HG03439 (cell line): ENCODE measurements around the gene SDR39U1.

Experiments used
- ATAC-seq: cut with Tn5 transposase; IDR thresholded peaks from one replicate; pipeline ENCODE4 v1.9.1; 2021; ENCODE audit warnings: mild to moderate bottlenecking, moderate library complexity; ENCODE audit not compliant: unreplicated experiment

Gene SDR39U1

GRCh38 chr14:24430143-24430681, 12.4 kb downstream of the SDR39U1 start:
- ATAC-seq, result peak; percentile 61

GRCh38 chr14:24429395-24430142, 13.0 kb downstream of the SDR39U1 start, which contains the start of the genes CBLN3 and KHNYN:
Gene CBLN3, minus strand, starts transcription at chr14:24429668. Its CDS starts 614 bp downstream, at chr14:24429054.
Gene KHNYN, plus strand, starts transcription at chr14:24429954. Its CDS starts 777 bp downstream, at chr14:24430731.
- ATAC-seq, result peak; percentile 78

DNA sequence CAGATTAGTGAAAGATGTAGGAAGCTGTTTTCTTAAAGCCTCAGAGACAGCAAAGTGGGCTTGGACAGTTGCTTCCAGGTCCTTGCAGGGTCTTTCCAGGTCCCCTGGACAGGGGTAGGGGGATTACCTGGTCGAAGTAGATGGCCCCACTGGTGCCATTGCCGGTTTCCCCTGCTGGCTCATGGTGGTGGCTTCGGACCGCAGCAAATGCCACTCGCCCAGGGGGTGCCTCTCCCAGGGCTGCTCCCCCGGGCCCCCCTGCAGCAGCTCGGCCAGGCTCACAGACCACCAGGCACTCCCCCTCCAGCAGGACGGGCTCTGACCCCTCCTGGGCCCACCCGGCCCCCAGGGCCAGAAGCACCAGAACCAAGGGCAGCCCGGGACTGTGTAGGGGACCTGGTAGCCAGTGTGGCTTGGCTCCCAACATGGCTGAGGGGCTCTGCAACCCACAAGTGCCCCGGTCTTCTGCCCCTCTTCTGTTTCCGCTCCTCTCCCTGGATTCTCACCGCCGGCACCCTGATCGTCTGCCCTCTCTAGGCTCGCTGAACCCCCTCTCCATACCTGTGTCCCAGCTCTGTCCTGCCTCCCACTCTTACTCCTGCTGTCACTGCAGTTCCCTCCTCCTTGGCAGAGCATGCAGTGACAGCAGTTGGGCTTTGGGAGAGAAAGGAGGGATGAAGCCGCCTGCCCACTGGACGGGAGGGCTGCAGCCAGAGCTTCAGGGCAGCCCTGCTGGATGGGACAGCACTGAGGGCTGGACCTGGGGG, 13.8 kb downstream of the SDR39U1 start:
- no peak for ATAC-seq

DNA sequence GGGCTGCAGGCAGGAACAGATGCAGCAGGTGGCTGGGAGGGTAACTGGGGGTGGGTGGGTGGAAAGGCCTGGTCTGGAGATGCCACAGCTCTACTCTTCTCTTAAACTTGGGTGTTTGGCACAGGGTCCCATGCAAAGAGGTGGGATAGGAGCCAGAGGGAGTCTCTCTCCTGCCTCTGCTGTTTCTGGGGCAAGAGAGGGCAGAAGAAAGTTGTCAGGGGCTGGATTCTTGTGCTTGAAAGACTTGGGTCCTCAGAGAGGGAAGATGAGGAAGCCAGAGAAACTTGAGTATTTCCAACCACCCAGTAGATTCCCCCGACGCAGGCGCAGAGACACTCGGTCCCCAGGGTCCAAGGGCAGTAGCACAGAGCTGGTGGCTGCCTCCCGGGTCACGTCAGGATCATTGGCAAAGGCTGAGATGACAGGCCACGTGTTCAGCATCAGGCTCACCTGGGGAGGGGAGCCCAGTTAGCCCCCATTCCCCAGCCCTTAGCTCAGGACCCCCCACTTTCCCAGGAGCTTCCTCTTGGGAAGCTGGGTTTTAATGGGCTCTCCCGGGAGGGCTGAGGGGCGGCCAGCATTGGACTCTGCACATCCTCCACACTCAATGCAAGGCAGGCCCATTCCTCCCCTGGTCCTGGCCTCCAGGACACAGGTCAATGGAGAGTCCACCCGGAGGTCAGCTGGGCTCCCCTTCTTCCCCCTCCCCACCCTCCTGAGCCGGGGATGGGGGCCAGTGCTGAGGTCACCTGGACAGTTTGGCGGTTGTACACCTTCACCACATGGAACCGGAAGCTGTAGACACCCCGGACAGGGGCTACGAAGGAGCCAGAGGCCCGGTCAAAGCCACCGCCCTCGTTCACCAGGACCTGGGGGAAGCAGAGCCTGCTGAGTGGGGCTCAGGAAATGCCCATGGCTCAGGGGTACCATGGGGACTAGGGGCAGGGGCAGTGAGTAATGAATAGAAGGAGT, 14.8 kb downstream of the SDR39U1 start:
- no peak for ATAC-seq

DNA sequence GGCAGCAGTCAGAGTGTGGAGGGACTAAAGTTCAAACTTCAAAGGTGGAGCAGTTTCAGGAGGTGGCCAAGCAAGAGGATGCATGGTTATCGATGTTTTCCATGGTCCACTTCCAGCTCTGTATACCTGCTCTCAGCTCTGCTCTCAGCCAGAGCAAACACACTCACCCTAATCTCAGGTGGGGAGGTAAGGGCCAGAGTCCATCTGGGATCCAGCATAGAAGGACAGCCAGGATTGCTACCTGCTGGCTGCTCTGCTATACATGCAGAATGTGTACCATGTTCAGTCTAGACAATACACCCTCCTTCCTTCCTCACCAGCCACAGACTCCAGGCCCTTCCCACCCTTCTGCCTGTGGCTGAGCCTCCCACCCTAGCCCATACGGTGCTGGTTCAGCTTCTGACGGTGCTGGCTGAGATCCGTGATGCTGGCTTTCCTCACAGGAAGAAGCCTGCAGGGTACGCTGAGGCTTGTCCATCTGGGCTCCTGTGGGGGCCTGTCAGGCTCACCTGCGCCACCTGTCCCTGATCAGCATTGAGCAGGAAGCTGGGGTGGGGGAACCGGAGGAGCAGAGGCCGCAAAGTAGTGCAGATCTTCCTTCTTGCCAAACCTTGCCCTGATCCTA, 15.6 kb downstream of the SDR39U1 start:
- ATAC-seq, result no peak

- no peak for ATAC-seq
Measured at GRCh38 chr14:24426150-24426911, 16.2 kb downstream of the SDR39U1 start.

DNA sequence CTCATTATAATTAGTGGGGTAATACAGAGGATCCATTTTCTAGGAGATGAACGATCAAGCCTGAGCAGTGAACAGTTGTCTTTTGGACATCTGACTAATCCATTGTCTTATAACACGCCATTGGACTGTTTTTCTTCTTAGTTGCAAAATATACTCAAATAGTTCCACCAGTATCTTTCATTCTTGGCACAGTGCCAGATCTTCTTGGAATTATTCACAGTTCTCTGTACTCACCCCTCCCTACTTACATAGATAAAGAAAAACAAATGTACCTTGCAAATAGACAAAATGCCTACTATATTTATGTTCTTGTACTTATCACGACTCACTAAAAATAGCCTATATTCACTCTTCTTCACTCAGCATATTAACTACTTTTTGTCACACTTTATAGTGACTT, 16.9 kb downstream of the SDR39U1 start:
- ATAC-seq, result no peak

DNA sequence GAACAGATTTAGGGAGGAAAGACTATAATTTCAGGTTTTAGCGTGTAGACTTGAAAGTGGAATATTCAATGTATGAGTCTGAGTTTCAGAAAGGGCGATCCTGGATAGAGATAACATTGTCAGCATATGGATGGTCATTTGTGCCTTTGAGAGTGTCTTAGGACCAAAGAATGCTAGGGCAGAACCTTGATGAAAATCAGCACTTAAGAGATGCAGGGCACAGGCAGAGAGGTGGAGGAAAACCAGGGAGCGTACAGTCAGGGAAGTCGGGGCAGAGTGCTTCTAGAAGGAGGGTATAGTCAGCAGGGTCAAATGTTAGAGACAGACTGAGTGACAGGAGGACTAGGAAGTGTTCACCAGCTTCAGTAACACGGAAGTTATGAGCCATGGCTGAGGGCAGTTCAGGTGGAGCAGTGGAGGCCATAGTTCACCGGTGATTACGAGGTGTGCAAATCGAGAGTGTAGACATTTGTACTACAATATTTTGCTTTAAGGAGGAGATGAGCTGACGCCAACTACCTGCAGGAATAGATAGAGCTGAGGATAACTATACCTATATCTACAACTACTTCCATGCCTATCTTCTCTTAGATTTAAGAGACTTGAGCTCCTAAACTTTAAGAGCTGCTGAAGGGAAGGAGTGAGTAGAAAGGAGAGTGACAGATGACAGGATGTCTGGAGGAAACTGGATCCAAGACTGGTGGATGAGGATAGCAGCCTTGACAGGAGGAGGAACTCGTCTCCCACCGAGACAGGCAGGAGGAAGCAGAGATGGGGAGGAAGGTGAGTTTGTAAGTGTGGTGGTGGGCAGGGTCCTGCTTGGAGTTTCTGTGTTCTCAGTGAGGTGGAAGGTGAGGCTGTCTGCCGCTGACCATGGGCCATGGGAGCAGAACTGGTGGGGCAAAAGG, 19.6 kb downstream of the SDR39U1 start:
- ATAC-seq, result no peak

DNA sequence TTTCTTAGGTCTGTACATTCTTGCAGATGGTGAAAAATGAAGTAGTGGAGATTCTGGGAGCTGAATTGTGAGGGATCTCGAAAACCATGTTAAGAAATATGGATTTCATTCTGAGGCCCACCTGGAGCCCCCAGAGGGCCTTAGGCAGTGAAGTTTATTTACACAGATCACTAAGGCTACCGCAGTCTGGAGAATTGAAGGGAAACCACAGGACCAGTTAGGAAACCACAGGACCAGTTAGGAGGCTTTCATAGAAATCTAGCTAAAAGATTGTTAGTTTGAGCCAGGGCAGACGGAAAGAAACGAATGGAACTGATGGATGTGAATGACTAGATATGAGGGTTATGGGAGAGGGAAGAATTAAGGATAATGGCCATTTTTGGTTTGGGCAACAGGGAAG, 20.3 kb downstream of the SDR39U1 start:
- ATAC-seq, result no peak

GRCh38 chr14:24418492-24418873, 24.1 kb downstream of the SDR39U1 start:
- ATAC-seq, result no peak

DNA sequence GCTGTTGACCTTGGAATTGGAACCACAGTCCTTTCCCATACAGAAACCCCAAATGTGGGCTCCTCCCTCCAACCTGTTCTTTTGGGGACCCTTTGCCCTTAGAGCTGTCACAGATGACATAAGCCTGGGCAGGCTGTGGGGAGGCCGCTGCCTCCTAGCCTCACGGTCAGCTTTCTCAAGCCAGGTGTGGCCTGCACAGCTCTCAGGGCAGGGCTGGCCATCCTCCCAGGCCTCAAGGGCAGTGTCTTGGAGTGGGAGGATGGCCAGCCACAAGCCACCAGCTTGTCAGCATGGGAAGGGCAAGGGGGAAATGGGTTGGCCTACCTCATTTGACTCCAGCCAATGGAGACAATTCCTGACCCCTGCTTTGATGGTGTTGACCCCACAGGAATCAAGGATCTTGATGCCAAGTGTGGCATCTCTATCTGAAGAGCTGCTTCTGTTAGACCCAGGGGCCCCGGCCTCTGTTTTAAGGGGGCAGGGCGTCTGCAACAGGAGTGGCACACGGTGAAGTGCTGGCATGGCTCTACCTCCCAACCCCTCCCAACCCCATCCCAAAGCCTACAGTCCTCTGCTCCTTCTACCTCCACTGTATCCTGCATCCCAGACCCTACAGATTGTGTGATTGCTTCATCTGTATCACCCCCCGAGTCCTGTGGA, 24.6 kb downstream of the SDR39U1 start:
- ATAC-seq, result no peak

DNA sequence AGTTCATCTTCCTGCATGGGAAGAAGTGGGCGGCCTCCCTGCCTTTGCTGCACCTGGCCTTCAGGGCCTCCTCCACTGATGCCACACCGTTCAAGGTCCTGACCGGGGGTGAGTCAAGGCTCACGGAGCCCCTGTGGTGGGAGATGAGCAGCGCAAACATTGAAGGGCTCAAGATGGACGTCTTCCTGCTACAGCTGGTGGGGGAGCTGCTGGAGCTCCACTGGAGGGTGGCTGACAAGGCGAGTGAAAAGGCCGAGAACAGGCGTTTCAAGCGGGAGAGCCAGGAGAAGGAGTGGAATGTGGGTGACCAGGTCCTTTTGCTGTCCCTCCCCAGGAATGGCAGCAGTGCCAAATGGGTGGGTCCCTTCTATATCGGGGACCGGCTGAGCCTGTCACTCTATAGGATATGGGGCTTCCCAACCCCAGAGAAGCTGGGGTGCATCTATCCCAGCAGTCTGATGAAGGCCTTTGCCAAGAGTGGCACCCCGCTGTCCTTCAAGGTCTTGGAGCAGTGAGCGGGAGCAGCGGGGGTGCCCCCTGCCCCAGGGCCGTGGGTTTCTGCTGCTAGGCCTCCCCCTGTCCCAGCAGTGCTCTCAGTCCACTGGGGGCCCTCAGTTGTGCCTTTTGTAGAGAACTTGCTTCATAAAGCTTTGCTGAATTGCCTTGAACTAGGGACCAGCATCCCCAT, 25.5 kb downstream of the SDR39U1 start:
- no peak for ATAC-seq

- no peak for ATAC-seq
Measured at GRCh38 chr14:24416254-24416931, 26.2 kb downstream of the SDR39U1 start.

DNA sequence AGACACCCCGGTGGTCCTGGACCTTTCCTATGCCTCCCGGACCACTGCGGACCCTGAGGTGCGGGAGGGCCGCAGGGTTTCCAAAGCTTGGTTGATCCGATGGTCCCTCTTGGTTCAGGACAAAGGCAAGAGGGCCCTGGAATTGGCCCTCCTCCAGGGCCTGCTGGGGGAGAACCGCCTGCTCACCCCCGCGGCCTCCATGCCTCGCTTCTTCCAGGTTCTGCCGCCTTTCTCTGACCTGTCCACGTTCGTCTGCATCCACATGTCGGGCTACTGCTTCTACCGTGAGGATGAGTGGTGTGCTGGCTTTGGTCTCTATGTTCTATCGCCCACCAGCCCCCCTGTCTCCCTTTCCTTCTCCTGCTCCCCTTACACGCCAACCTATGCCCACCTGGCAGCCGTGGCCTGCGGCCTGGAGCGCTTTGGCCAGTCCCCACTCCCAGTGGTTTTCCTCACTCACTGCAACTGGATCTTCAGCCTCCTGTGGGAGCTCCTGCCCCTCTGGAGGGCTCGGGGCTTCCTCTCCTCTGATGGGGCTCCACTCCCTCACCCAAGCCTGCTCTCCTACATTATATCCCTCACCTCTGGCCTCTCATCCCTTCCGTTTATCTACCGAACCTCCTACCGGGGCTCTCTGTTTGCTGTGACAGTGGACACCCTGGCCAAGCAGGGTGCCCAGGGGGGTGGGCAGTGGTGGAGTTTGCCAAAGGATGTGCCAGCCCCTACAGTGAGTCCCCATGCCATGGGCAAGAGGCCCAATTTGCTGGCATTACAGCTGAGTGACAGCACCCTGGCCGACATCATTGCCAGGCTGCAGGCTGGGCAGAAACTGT, 26.9 kb downstream of the SDR39U1 start:
- no peak for ATAC-seq

DNA sequence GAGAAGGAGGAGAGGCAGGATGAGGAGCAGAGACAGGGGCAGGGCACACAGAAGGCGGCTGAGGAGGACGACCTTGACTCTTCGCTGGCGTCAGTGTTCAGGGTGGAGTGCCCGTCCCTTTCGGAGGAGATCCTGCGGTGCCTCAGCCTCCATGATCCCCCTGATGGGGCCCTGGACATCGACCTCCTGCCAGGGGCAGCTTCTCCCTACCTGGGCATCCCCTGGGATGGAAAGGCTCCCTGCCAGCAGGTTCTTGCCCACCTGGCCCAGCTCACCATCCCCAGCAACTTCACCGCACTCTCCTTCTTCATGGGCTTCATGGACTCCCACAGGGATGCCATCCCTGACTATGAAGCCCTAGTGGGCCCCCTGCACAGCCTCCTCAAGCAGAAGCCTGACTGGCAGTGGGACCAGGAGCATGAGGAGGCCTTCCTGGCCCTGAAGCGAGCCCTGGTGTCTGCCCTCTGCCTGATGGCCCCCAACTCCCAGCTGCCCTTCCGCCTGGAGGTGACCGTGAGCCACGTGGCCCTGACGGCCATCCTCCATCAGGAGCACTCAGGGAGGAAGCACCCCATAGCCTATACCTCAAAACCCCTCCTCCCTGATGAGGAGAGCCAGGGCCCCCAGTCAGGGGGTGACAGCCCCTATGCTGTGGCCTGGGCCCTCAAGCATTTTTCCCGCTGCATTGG, 27.7 kb downstream of the SDR39U1 start:
- no peak for ATAC-seq
